GM18861 (cell line): ENCODE data around the gene FBXW2.
A peak's percentile ranks its signal among the peaks of the same experiment; 100 is the strongest.
"Not testable (repeated sequence)": the region's sequence is repeated elsewhere in the genome, so short reads cannot be mapped to it uniquely, and the experiment has no call there.

ENCODE experiments used
- ATAC-seq: cut with Tn5 transposase; IDR thresholded peaks from one replicate; pipeline ENCODE4 v1.9.1; 2021; ENCODE audit not compliant: unreplicated experiment

FBXW2 gene, protein sequence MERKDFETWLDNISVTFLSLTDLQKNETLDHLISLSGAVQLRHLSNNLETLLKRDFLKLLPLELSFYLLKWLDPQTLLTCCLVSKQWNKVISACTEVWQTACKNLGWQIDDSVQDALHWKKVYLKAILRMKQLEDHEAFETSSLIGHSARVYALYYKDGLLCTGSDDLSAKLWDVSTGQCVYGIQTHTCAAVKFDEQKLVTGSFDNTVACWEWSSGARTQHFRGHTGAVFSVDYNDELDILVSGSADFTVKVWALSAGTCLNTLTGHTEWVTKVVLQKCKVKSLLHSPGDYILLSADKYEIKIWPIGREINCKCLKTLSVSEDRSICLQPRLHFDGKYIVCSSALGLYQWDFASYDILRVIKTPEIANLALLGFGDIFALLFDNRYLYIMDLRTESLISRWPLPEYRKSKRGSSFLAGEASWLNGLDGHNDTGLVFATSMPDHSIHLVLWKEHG

GRCh38 chr9:120792898-120793765 lies at the start of gene FBXW2:
TSS of gene FBXW2 (minus strand) at chr9:120793416. CDS start at chr9:120788258, 5,158 bp downstream.
- peak; percentile 81 for ATAC-seq

- ATAC-seq, result no peak
These were observed 48.9 kb upstream of the FBXW2 start for GRCh38 chr9:120841930-120842684.

GRCh38 chr9:120839146-120839545 lies 45.9 kb upstream of the FBXW2 start:
- no peak for ATAC-seq

- no peak for ATAC-seq
These were observed 44.7 kb upstream of the FBXW2 start for GRCh38 chr9:120837921-120838320.

GRCh38 chr9:120833325-120833724 lies 40.1 kb upstream of the FBXW2 start:
- ATAC-seq, result no peak

DNA sequence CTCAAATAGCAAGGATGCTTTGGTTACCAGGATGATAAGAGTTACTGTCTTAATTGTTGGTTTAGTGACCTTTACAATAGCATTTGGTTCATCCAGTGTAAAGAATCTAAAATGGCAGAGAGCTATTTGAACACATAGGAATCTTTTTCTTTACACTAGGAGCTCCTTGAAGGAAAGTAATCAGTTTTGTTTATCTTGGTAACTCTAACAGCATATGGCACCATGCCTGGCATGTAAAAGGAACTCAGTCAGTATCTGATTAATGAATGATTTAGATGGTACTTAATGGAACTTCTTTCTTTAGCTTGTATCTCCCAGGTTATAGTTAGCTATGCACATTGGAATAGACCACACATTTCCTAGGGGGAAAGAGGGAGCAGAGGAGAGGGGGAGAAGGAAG lies 39.6 kb upstream of the FBXW2 start:
- no peak for ATAC-seq

- ATAC-seq, result no peak
These were observed 37.6 kb upstream of the FBXW2 start for GRCh38 chr9:120830865-120831264.

DNA sequence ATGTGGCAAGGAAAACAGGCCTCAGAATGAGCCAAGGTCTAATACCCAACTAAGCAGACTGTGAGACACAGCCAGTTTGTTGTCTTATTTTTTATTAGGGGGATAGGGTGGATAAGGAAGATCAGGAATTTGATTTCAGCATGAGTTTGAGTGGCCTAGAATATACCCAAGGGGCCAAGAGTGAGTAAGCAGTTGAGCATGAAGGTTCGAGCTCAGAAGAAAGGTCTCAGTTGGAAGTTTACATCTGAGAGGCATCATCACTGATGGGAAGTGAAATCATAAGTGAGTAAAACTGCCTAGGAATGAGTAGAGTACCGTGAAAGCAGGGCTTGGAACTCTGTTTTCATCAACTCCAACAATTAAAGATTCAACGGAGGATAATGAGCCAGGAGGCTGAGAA lies 36.9 kb upstream of the FBXW2 start:
- no peak for ATAC-seq

GRCh38 chr9:120829650-120830049 lies 36.4 kb upstream of the FBXW2 start:
- no peak for ATAC-seq

DNA sequence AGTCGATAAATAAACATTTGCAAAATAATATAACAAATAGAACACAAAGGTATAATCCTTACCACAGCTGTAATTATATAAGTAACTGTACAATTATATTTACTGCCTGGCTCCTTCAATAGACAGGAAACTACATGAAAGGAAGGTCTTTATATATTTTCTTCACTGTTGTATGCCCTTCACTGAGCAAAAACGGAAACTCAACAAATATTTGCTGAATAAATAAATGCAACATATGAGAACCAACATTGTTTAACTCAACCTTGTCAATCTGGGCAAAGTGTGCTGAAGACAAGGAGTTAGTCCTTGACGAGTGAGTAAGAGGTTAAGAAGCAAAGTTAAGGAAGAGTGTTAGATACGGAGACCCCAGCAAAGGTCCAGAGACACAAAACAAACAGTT lies 26.9 kb upstream of the FBXW2 start:
- no peak for ATAC-seq

GRCh38 chr9:120818595-120818994 lies 25.4 kb upstream of the FBXW2 start:
- ATAC-seq, result no peak

GRCh38 chr9:120815075-120815474 lies 21.9 kb upstream of the FBXW2 start:
- no peak for ATAC-seq

DNA sequence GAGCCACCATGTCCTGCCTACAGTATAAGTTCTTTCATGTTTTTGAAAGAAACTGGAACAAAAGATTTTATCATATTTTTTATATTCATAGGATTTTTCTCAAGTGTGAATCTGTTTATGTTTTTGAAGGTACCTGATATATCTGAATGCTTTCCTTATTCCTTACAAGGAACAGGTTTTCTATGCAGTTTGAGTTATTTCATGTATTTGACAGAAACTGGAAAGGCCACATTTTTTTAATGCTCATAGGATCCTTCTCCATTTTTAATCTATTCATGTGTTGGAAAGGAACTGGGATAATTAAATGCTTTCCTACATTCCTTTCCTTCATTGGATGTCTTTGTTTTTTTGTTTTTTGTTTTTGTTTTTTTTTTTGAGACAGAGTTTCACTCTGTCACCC lies 15.7 kb upstream of the FBXW2 start:
- no peak for ATAC-seq

GRCh38 chr9:120807607-120808379 lies 14.6 kb upstream of the FBXW2 start:
- ATAC-seq, result no peak

DNA sequence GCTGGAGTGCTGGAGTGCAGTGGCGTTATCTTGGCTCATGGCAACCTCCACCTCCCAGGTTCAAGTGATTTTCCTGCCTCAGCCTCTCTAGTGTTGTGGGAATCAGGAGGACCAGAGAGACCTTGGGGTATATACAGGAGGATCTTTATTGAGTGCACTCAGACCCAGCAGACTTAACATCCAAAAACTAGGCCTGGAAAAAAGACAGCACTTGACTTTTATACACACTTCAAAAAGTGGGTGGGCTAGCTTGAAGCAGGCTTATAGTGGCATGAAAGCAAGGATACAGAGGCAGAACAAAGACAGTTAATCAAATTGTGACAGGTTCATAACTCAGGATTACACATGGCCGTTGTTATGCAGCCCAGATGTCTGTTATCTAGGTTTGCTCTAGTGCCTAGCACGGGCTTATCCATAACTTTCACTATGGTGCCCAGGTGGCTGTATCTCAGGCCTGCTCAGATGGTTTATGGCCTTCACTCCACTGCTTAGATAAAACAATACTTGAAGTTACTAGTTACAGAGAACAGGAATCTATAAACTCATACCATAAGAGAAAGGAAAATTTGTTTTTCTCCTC lies 11.7 kb upstream of the FBXW2 start:
- ATAC-seq, result not testable (repeated sequence)

DNA sequence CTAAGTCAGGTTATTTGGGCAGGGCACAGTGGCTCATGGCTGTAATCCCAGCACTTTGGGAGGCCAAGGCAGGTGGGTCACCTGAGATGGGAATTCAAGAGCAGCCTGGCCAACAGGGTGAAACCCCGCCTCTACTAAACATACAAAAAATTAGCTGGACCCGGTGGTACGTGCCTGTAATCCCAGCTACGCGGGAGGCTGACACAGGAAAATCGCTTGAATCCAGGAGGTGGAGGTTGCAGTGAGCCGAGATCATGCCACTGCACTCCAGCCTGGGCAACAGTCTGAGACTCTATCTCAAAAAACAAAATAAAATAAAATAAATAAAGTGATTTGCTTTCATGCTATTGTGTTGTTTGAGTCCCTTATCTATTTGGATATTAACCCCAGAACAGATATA lies 8.2 kb upstream of the FBXW2 start:
- no peak for ATAC-seq

DNA sequence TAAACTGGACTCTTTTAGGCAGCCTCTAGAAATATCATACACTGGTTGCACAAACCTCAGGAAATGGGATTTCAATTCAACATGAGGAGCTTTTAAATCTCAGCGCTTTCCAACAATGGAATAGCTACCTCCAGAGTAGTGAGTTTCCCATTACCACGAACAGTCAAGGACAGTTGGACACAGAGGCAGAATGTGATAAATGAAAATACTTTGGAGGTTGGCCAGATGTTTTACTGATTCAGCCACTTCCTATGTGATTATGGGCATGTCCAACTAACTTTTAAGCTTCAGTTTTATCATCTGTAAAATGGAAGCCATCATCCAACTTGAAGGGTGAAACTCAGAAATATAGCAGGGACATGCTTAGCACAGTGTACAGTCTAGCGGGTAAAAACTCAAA lies 2.1 kb downstream of the FBXW2 start:
- ATAC-seq, result no peak

DNA sequence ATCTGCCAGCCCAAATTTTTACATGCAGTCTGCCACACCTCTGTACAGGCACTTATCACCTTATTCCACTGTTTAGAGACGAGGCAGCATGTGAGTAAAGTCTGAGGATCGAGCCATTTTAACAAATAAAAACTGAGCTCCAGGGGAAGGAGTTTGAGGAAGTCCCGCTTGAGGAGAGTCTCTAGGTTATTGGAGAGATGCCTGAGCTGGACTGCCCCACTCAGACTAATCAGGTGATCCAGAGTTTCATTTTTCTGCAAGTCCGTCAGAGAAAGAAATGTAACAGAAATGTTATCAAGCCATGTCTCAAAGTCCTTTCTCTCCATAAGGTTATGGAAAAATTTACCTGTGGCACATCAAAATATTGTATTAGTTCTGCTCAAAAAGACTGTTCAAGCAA lies 5.3 kb downstream of the FBXW2 start:
- no peak for ATAC-seq

- no peak for ATAC-seq
These were observed 9.6 kb downstream of the FBXW2 start for GRCh38 chr9:120783602-120784047.

- no peak for ATAC-seq
These were observed 12.0 kb downstream of the FBXW2 start for GRCh38 chr9:120781236-120781635.
